Fibroblast of skin of scalp (primary cell): ENCODE measurements around the gene SSU72. TPM values are rescaled to one million over a fixed set of nuclear protein-coding genes. Genes with fewer than 3 reads are reported as not detected.

ENCODE experiments used
- DNase-seq: peaks from one replicate; pipeline ENCODE4 v3.0.0-alpha.2; 2013
- polyA plus RNA-seq, 2 experiments: library from polyadenylated mRNA; unstranded; fragments of 120-200 nt; gene quantifications; one replicate each; pipeline ENCODE4 v1.2.1, GENCODE V29; 2013; ENCODE audit not compliant: insufficient read length in 2 of 2

Gene SSU72
- 139 TPM for polyA plus RNA-seq (2013, experiment 1 of 2; ENCODE audit: insufficient read length)
- polyA plus RNA-seq (2013, experiment 2 of 2; ENCODE audit: insufficient read length) = 132 TPM

- peak; percentile 94 for DNase-seq
These were observed at the start of gene SSU72 for GRCh38 chr1:1574721-1575537. SSU72 (minus strand) TSS chr1:1574863; CDS start chr1:1574557, 306 bp downstream.

- DNase-seq = no peak
These were observed 49.2 kb upstream of the SSU72 start for GRCh38 chr1:1623631-1624442.

- no peak for DNase-seq
These were observed 48.5 kb upstream of the SSU72 start for GRCh38 chr1:1623181-1623630.

DNA sequence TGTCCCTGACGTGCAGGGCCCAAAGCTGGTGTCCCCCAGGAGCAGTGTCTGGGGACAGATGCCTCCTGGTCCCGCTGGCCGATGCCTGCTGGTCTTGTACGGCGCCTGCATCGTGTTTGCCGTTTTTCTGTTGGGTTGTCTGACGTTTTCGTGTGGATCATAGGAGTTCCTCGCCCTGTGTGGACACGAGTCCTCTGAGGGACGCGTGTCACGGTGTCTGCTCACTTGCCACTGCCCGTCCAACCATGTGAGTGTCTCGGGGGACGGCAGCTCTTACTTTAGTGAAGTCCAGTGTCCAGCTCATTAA lies 48.1 kb upstream of the SSU72 start:
- DNase-seq = no peak

GRCh38 chr1:1622010-1622787 lies 47.5 kb upstream of the SSU72 start:
- no peak for DNase-seq

DNA sequence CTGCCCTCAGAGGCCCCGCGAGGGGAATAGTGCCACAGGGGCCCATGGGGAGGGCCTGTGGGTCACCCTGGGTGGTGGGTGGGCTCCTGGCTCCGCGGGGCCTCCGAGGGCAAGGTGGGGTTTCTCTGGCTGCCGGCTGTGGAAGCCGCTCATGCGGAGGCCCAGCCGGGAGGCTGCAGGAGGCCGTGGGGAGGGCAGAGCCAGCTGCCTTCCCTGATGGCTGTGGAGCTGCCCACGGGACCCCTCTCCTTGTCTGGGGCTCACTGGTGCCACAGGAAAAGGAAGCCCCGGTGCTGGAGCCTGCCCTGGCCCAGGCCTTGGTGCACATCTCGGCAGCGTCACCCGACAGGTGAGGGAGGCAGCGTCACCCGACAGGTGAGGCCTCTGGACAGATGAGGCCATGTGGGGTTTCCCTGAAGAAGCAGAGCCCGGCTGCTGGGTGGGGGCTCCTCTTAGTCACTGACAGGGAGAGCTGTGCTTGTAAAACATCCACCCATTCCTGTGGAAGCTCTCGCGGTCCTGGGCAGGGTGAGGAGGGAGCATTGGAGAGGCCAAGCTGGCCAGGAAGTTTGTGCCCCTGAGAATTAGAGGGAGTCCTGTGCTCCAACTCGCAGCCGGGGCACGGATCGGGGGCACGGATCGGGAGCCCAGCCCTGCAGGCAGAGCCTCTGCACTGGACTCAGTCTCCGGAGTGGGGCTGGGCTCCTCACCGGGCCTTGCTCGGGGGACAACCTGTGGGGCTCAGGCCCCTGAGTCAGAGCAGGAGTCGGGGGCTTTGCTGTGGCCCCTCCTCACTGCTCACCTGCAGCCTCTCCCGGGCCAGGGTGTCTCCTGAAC lies 46.7 kb upstream of the SSU72 start:
- DNase-seq = no peak

DNA sequence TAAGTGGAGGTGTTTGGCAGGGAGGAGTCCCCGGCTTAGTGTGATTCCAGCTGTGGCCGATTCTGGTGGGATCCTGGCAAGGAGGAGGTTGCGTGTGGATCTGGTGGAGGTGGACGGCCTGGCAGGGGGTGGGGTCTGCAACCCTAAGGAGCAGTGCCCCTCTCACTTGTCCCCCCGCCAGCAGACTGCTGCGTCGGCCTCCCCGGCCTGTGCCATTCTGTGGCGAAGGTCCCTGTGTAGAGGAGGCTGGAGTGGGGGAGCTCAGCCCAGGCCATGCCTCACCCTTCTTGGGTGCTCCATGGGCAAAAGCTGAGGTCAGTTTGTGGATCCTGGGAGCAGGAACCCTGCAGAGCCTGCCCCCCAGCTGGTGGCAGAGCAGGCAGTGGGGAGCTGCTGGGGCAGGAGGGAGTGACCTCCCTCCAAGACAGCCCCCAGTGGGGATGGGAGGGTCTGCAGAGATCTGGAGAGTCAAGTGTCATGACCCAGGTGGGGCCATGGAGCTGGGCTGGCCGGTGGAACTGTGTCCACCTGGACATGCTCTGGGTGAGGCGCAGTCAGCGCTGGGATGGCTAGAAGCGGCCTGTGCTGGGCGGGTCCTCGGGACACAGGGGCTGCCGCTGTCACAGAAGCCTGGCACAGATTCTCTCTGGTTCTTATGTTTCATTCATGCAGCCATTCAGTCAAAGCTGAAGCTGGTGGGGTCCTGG lies 45.9 kb upstream of the SSU72 start:
- no peak for DNase-seq

DNA sequence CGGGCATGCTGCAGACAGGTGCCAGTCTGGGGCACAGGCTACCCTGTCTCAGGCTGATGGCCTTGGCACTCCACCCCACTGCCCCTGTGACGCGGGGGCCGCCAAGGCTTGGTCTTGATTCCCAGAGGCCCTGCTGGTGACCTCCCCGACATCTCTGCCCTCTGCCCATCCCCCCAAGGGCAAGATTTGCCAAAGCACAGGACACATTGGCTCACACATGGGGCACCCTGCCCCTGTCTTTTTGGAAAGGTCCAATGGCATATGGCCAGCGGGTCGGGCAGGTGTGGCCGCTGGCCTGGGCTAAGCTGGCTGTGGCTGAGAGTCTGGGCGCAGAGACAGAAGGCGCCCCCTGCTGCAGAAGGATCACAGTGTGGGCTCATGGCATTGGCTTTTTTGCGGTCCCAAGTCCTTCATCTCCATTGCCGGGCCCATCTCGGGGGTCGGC lies 45.3 kb upstream of the SSU72 start:
- DNase-seq = no peak

DNA sequence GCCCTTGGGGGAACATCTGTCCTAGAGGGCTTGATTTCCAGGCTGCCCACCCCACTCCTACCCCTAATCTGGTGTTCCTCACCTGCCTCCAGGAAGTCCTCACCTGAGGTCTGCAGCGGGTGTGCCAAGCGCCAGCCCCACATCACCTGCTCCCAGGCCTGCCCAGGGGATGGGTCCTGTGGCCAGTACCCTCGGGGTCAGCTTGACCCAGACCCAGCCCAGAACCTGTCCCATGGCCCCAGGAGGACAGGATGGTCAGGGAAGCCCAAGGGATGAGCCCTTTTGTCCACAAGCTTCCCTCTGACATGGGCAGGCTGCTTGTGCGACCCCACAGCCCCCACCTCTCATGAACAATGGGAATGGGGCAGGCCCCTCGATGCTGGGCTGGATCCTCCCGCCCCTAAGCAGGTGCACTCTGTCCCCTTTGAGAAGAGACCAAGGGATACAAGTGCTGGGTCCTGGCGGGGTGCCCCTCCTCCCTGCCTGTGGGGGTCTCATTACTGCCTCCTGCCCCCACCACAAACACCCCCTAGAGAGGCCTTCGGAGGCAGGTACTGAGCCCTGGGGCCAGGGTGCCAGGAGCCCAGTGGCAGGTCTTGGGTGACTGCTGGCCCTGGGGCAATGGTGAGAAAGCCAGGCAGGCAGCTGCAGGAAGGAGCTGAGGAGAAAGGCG lies 43.9 kb upstream of the SSU72 start:
- no peak for DNase-seq

GRCh38 chr1:1617925-1618324 lies 43.3 kb upstream of the SSU72 start:
- DNase-seq = no peak

GRCh38 chr1:1617516-1617915 lies 42.9 kb upstream of the SSU72 start:
- DNase-seq = no peak

- DNase-seq = no peak
These were observed 42.2 kb upstream of the SSU72 start for GRCh38 chr1:1616838-1617237.

DNA sequence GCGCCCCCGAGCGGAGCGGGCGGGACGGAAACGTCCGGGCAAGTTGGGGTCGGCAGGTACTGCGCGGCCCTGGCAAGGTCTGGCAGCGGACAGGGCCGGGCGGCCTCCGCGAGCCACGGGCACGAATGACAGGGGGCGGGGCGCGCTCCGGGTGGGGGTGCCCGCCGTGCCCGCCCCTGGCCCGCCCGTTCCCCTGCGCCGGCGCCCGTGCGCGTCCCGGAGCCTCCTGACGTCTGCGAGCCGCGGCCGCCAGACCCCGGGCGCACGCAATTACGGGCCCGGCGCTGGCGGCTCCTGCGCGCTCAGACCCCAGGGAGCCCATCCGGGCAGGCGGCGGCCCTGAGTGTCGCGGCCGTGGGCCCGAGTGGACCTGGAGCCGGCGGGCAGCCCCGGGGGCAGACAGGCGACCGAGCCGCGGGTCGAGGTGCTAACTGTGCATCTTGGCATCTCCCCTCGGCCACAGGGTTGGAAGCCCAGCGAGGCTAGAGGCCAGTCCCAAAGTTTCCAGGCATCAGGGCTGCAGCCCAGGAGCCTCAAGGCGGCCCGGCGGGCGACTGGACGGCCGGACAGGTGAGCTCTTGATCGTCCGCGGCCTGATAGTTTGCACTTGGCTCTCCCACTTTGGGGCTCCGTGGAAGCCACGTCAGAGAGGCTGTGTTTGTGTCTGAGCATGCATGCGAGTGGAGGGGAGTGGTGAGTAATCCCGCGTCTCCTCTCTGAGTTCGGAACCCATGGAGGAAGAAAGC lies 41.6 kb upstream of the SSU72 start:
- no peak for DNase-seq

GRCh38 chr1:1615256-1616044 lies 40.8 kb upstream of the SSU72 start, which contains the start of gene MIB2:
MIB2 (plus strand) TSS chr1:1615500; CDS start chr1:1623453, 7,953 bp downstream.
- DNase-seq = peak; percentile 97

DNA sequence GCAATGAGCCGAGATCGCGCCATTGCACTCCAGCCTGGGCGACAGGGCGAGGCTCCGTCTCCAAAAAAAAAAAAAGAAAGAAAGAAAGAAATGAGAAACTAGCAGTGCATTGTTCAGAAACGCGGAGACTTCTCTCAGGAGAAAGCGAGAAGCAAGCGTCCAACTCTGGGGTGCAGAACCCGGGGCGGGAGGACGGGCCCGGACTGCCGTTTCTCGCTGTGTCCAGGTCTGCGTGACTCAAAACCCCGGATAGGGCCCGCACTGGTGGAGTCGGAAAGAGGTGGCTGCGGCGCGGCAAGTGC lies 40.2 kb upstream of the SSU72 start:
- DNase-seq = no peak

GRCh38 chr1:1614204-1614953 lies 39.7 kb upstream of the SSU72 start:
- DNase-seq = peak; percentile 40

- DNase-seq = no peak
These were observed 38.9 kb upstream of the SSU72 start for GRCh38 chr1:1613509-1614082.

GRCh38 chr1:1612104-1612400 lies 37.4 kb upstream of the SSU72 start:
- no peak for DNase-seq
